NCI-H1930 (cell line): Measurements from ENCODE around the gene R3HDM4.

Source experiments
- DNase-seq, 2 experiments: peaks; one replicate each; lab custom pipeline; 2025; lab: John Stamatoyannopoulos, UW

R3HDM4 gene

DNA sequence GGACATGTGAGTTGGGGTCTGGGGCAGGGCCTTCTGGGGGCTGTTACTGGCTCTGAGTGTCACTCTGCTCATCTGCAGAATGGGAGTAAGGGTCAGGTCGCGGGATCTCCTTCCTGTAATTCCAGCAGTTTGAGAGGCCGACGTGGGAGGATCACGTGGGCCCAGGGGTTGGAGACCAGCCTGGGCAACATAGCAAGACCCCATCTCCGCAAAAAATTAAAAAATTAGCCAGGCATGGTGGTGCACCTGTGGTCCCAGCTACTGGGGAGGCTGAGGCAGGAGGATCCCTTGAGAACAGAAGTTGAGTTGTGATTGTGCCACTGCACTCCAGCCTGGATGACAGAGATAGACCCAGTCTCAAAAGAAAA, 16.9 kb upstream of the R3HDM4 start:
- DNase-seq: no peak

- no peak for DNase-seq
Observed at GRCh38 chr19:929203-929890, 16.3 kb upstream of the R3HDM4 start.

DNA sequence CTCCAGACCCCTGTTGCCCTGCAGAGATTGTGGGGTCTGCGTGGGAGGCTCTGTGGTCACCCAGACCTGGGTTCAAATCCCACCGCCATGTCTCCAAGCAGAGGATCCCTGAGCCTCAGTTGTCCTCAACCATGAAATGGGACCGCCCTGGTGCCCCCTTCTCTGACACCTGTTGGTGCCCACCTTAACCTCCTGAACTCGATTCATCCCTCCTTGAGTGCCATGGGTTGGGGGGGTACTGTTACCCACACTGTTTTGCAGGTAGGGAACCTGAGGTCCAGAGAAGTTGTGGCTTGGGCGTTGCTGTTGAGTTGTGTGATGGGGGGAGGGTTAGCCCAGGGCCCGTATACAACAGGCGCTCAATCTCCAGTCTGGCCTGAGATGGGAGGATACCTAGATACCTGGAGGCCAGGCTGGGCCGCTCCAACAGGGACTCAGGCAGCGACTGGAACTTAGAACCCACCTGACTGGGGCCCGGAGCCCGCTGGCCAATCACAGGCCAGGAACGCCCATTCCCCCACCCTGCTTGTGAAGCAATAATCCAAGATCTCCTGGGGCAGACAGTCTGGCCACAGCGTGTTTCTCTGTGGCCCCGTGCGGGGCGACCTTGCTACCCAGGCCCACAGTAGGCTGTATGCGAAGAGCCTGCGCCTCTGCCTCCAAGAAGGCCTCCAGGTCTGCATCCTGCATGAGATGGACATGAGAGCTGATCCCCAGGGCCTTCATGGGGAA, 15.6 kb upstream of the R3HDM4 start:
- DNase-seq: no peak

- DNase-seq: no peak
Observed at GRCh38 chr19:927780-928401, 14.9 kb upstream of the R3HDM4 start.

- DNase-seq: no peak
Observed at GRCh38 chr19:927351-927779, 14.3 kb upstream of the R3HDM4 start.

GRCh38 chr19:926589-927350, 13.8 kb upstream of the R3HDM4 start:
- DNase-seq: no peak

DNA sequence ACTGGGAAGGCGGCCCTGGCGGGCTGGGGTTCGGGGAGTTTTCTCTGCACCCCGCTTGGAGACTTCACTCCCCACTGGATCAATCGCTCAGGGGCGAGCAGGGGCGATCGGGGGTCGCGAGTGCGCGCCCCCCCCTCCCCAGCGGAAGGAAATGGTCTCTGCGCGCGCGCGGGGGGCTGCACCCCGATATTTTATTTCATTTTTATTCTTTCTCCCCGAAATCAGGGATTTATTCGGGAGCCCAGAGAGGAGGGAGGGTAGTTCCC, 13.2 kb upstream of the R3HDM4 start:
- DNase-seq: no peak

DNA sequence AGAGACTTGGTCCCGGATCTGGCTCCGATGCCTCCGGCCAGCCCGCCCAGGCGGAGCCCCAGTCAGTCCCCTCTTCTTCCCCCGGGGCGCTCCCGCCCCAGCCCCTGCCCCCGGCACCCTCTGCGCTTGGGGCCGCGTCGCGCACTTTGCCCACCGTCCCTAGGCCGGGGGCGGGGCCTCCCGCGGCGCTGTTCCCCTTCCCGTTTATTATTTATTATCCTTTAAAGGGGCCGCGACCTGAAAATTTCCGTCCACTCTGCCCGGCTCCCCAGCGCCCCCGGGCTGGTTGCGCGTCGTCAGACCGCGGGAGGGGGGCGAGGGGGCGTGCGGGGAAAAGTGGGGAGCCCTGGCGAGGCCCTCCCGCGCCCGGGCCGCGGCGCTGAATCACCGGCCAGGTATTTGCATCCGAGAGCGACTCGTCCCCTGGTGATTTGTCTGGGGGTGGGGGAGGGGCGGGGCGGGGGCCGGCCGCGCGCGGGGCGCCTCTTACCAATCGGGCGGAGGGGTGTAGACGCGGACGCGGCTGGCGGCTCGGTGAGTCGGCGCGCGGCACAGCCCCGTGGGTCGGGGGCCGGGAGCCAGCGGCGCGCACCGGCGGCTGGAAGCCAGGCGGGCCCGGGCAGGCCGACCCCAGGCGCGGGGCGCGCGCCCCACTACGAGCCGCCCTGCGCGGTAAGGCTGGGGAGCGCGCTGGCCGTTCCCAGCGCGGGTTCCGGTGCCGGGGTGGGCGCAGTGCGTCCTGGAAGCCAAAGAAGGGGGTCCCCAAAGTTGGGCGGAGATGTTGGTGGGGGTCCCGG, 12.7 kb upstream of the R3HDM4 start, which contains the start of gene ARID3A:
Gene ARID3A (plus strand): TSS at position 510 of the 797 bp plus-strand sequence. CDS start 3,494 bp downstream, outside the sequence.
- DNase-seq: peak; percentile 55 to 75

GRCh38 chr19:925087-925525, 12.1 kb upstream of the R3HDM4 start:
- DNase-seq: no peak

- DNase-seq: no peak
Observed at GRCh38 chr19:924553-925086, 11.6 kb upstream of the R3HDM4 start.

DNA sequence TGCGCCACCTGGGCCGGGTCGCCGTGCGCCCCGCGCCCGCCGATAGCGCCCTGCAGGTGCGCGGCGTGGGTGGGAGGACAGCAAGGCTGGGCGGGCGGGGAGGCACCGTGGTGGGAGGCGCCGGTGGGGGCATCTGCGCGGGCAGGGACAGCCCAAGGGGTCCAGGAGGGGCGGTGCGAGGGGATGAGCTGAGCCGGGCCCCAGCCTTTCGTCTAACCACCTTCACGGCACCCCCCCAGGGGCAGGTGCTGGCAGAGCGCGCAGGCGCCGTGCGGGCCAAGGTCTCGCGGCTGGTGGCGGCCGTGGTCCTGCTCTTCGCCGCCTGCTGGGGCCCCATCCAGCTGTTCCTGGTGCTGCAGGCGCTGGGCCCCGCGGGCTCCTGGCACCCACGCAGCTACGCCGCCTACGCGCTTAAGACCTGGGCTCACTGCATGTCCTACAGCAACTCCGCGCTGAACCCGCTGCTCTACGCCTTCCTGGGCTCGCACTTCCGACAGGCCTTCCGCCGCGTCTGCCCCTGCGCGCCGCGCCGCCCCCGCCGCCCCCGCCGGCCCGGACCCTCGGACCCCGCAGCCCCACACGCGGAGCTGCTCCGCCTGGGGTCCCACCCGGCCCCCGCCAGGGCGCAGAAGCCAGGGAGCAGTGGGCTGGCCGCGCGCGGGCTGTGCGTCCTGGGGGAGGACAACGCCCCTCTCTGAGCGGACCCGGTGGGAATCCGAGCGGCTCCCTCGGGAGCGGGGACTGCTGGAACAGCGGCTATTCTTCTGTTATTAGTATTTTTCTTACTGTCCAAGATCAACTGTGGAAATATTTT, 7.2 kb upstream of the R3HDM4 start:
- DNase-seq: peak; percentile 50 to 59

DNA sequence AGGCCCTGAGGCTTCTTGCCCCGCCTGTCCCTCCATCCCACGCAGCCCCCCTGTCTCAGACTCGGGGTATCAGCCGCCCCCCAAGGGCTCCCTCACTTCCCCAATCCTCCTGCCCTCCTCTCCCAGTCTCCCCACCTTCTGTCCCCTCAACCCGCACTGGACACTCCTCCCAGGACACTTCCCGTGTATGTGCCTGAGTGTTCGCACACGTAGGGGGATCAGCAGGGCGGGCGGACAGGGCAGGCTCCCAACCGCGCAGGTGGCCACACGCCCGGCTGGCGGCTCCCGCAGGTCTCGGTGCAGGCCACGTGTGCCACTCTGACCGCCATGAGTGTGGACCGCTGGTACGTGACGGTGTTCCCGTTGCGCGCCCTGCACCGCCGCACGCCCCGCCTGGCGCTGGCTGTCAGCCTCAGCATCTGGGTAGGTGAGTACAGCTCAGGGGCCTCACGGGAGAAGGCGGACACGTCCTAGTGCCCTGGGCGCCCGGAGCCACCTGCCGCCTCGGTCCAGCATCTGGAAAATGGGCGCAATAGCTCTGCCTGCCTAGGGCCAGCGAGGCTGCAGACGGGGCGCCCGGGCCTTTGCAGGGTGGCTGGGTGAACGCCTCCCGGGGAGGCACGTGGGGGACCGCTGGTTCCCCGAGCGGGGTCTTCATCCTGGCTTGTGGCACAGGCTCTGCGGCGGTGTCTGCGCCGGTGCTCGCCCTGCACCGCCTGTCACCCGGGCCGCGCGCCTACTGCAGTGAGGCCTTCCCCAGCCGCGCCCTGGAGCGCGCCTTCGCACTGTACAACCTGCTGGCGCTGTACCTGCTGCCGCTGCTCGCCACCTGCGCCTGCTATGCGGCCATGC, 6.4 kb upstream of the R3HDM4 start:
- peak; percentile 37 to 59 for DNase-seq

- peak; percentile 45 to 48 for DNase-seq
Observed at GRCh38 chr19:918481-919198, 5.6 kb upstream of the R3HDM4 start.

DNA sequence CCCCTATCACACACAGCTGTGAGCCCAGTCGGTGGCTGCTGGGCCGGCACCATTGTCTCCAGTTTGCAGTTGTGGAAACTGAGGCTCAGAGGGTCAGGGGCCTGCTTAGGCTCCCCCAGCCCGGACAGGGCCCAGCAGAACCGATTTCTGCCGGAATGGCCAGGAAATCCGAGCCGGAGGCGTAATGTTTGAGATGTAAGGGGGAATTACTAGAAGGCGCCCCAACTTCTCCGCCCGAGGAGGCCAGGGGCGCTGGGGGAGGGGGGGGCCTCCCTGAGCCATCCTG, 5.1 kb upstream of the R3HDM4 start:
- DNase-seq: no peak

- peak in 1 of 2 experiments; percentile 64 for DNase-seq
Observed at GRCh38 chr19:917323-918151, 4.5 kb upstream of the R3HDM4 start, which contains the start of gene KISS1R. Gene KISS1R (plus strand): TSS chr19:917333. CDS start chr19:917503, 170 bp downstream.

DNA sequence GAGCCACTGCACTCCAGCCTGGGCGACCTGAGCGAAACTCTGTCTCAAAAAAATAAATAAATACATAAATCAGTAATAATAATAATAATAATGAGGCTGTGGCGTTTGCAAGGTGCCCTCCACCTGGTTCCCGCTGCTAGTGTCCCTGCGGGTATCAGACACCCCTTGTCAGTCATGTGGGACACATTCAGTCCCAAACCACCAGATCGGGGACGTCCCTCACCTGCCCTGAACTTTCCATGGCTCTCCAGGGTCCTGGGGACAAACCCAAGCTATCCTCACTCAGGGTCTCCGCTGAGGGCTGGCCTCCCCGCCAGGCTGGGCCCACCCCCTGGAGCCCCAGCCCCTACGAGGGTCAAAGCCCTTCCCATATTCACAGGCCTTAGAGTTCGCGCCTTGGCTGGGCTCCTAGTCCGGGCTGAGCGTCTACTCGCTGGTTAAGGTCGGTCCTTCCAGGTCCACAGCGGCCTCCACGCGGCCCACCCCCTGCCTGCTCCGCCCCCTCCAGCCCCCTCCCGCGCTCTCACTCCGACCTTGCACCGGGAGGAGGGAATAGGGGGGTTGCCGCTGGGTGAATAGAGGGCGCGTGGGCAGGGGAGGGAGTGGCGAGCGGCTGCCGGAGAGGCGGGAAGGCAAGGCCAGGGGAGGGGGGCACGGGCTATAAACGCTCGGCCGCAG, 3.8 kb upstream of the R3HDM4 start:
- DNase-seq: peak; percentile 18 to 31
